Measurements from ENCODE around the gene SBSN. TPM values are rescaled to one million over a fixed set of nuclear protein-coding genes. Genes with fewer than 3 reads are reported as not detected.
"Not testable (repeated sequence)": the region's sequence is repeated elsewhere in the genome, so short reads cannot be mapped to it uniquely, and the experiment has no call there.

The SBSN gene
- total and polyA plus RNA-seq, 3 experiments from 2014 or later: not detected

DNA sequence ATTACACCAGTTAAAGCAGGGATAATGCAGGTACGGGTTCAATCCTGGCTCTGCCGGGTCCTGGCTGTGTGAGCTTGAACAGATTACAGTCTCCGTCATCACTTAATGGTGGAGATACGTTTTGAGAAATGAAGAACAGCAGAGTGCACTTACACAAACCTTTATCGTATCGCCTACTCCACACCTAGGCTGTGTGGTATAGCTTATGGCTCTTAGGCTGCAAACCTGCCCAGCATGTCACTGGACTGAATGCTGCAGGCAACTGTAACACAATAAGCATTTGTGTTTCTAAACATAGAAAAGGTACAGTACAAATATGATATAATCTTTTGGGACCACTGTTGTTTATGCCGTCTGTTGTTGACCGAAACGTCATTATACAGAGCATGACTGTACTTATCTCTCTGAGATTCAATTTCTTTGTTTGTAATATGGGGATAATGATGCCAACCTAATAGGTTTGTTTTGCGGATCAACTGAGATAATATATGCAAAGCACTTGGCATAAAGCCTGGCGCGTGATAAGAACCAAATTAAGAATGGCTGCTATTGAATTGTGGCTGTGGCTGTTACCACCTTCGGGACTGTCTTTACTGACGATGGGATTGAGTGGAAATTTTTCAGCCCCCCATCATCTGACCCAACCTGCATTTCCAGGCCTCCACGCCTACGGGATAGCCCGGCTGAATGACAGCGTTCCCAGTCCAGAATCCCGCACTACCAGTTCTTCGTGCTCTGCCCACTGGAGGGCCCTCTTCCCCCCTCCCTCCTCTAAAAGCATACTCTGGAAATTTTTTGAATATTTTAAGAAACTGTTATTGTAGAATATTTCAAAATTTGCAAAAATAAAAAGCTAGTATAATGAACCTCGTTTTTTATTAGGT is 49.1 kb downstream of the SBSN start:
- no peaks in the 10 kb centered on the region for H3K4me1 Mint-ChIP-seq
- peaks cover 4 to 14% of the 10 kb centered on the region in 2 donors for H3K27me3 Mint-ChIP-seq
- peaks cover 0 to 2% (median 0%) of the 10 kb centered on the region in 3 donors for H3K36me3 Mint-ChIP-seq
- no peak overlapping the region for H3K27ac ChIP-seq (ENCODE audit: low read depth, low read length)
- H3K27ac Mint-ChIP-seq: no peak overlapping the region
- H3K9me3 ChIP-seq (ENCODE audit: low read length): no peaks in the 10 kb centered on the region
- ChIA-PET POLR2A (no interaction called here), CTCF (interaction anchor here (0.8 kb wide), 1 partner anchor 16 kb away, joined by 3 read pairs; no protein-coding TSS in a partner anchor)
- peaks cover 0 to 2% (median 0%) of the 10 kb centered on the region in 5 donors for H3K9me3 Mint-ChIP-seq
- H3K27me3 ChIP-seq (ENCODE audit: insufficient read depth, low read length, poor library complexity, severe bottlenecking): no peaks in the 10 kb centered on the region
- DNase-seq: no peak
- no peaks in the 10 kb centered on the region for H3K36me3 ChIP-seq (ENCODE audit: insufficient read depth, low read length)
- H3K4me1 ChIP-seq (ENCODE audit: insufficient read depth, low read length): no peaks in the 10 kb centered on the region
- H3K4me3 ChIP-seq (ENCODE audit: low read length): no peak overlapping the region
- H3K4me3 Mint-ChIP-seq: no peak overlapping the region

DNA sequence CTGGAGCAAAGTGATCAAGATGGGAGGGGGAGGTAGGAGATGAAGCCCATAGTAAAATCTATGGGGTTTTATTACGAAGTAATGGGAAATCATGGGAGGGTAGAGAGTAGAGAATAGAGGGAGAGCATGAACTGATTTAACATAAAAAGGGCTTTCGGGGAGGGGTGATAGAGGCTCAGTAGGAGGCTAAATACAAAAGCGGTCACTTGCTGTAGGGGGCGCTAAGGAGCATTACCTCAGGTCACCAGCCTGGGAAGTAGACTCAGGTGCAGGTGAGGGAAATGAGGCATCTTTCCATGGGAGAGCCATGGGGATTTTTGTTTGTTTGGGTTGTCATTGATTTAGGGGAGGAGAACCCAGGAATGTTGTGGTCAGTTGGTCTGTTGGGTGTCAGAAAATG is 52.0 kb downstream of the SBSN start:
- no peak for DNase-seq
- POLR2A ChIA-PET: no interaction called here
- H3K36me3 Mint-ChIP-seq: peaks cover 0 to 2% (median 0%) of the 10 kb centered on the region in 3 donors
- no peaks in the 10 kb centered on the region for H3K4me1 ChIP-seq (ENCODE audit: insufficient read depth, low read length)
- H3K27ac Mint-ChIP-seq: no peak overlapping the region
- H3K4me3 Mint-ChIP-seq: no peak overlapping the region
- H3K27me3 Mint-ChIP-seq: peaks cover 4 to 14% of the 10 kb centered on the region in 2 donors
- H3K27ac ChIP-seq (ENCODE audit: low read depth, low read length): no peak overlapping the region
- H3K36me3 ChIP-seq (ENCODE audit: insufficient read depth, low read length): no peaks in the 10 kb centered on the region
- H3K9me3 Mint-ChIP-seq: no peaks in the 10 kb centered on the region
- no peaks in the 10 kb centered on the region for H3K4me1 Mint-ChIP-seq
- CTCF ChIA-PET: no interaction called here
- no peak overlapping the region for H3K4me3 ChIP-seq (ENCODE audit: low read length)
- no peaks in the 10 kb centered on the region for H3K27me3 ChIP-seq (ENCODE audit: insufficient read depth, low read length, poor library complexity, severe bottlenecking)
- H3K9me3 ChIP-seq (ENCODE audit: low read length): no peaks in the 10 kb centered on the region

DNA sequence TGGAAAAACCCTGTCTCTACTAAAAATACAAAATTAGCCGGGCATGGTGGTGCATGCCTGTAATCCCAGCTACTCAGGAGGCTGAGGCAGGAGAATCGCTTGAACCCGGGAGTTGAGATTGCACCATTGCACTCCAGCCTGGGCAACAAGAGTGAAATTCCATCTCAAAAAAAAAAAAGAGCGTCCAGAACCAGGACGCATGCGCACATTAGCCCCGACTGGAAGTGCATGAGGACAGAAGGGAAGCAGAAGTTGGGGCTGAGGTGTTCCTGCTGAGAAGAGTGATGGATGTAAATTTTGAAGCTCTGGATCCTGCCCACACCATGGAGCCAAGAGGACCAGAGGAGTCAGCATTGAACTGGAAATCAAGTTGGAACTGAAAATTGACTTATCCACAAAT is 53.5 kb downstream of the SBSN start:
- H3K36me3 ChIP-seq (ENCODE audit: insufficient read depth, low read length); POLR2A ChIA-PET; H3K4me1 Mint-ChIP-seq; H3K9me3 Mint-ChIP-seq; H3K27ac Mint-ChIP-seq; H3K27me3 Mint-ChIP-seq; H3K4me1 ChIP-seq (ENCODE audit: insufficient read depth, low read length); DNase-seq; H3K27ac ChIP-seq (ENCODE audit: low read depth, low read length); H3K9me3 ChIP-seq (ENCODE audit: low read length); H3K36me3 Mint-ChIP-seq; H3K4me3 Mint-ChIP-seq; H3K4me3 ChIP-seq (ENCODE audit: low read length); CTCF ChIA-PET; H3K27me3 ChIP-seq (ENCODE audit: insufficient read depth, low read length, poor library complexity, severe bottlenecking): not testable (repeated sequence)

DNA sequence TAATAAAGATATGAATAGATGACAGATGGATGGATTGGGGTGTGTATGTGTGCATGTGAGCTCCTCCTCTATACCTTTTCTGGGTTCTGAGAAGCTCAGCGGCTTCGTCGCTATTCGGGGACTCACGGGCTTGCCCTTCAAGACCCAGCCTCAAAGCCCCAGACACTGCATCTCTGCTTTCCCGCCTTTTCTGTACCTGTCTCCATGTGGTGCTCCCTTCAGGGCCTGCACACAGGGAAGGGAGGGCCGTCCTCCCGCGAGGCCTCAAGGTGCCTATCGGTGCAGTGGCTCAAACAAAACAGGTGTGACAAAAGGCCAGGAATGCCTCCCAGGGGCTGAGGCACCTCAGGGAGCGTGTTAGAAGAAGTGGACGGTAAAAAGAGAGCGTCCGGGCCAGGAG is 54.0 kb downstream of the SBSN start:
- Mint-ChIP-seq H3K27me3 (peaks cover 3 to 9% of the 10 kb centered on the region in 2 donors), H3K9me3 (no peaks in the 10 kb centered on the region), H3K4me3 (no peak overlapping the region), H3K27ac (no peak overlapping the region), H3K36me3 (no peaks in the 10 kb centered on the region), H3K4me1 (no peaks in the 10 kb centered on the region)
- POLR2A ChIA-PET: no interaction called here
- Histone ChIP-seq H3K4me1 (ENCODE audit: insufficient read depth, low read length) (no peaks in the 10 kb centered on the region), H3K36me3 (ENCODE audit: insufficient read depth, low read length) (no peaks in the 10 kb centered on the region), H3K4me3 (ENCODE audit: low read length) (no peak overlapping the region), H3K27ac (ENCODE audit: low read depth, low read length) (no peak overlapping the region), H3K27me3 (ENCODE audit: insufficient read depth, low read length, poor library complexity, severe bottlenecking) (no peaks in the 10 kb centered on the region), H3K9me3 (ENCODE audit: low read length) (no peaks in the 10 kb centered on the region)
- CTCF ChIA-PET: interaction anchor here (0.9 kb wide), 1 partner anchor 11 kb away, joined by 3 read pairs; no protein-coding TSS in a partner anchor
- DNase-seq: no peak

Other genes with a start within 250 kb of the SBSN start
- under 1 TPM; 0.31 TPM for gene HAMP, start 245.8 kb downstream of the SBSN start, total RNA-seq
- gene HAMP, start 245.8 kb downstream of the SBSN start, polyA plus RNA-seq: not detected
- not detected for gene MAG, start 236.2 kb downstream of the SBSN start, total RNA-seq
- 0.36 TPM for gene MAG, start 236.2 kb downstream of the SBSN start, polyA plus RNA-seq
- under 1 TPM in 1 of 2 experiments, not detected in 1; 0.09 TPM for gene CD22, start 199.1 kb downstream of the SBSN start, total RNA-seq
- gene CD22, start 199.1 kb downstream of the SBSN start, polyA plus RNA-seq: not detected
- not detected for gene FFAR1, start 180.4 kb downstream of the SBSN start, total RNA-seq
- gene FFAR1, start 180.4 kb downstream of the SBSN start, polyA plus RNA-seq: not detected
- gene FFAR3, start 169.9 kb downstream of the SBSN start, total RNA-seq: not detected
- not detected for gene FFAR3, start 169.9 kb downstream of the SBSN start, polyA plus RNA-seq
- not detected for gene GPR42, start 157.2 kb downstream of the SBSN start, total RNA-seq
- not detected for gene GPR42, start 157.2 kb downstream of the SBSN start, polyA plus RNA-seq
- not detected for gene FFAR2, start 80.1 kb downstream of the SBSN start, total RNA-seq
- gene FFAR2, start 80.1 kb downstream of the SBSN start, polyA plus RNA-seq: not detected
- not detected for gene KRTDAP, start 37.8 kb downstream of the SBSN start, total RNA-seq
- not detected for gene KRTDAP, start 37.8 kb downstream of the SBSN start, polyA plus RNA-seq
- gene DMKN, start 14.7 kb downstream of the SBSN start, total RNA-seq: 1 to 10 TPM; 1.7 to 2.2 TPM
- gene DMKN, start 14.7 kb downstream of the SBSN start, polyA plus RNA-seq: 10.2 TPM
- not detected for gene GAPDHS, start 5.1 kb upstream of the SBSN start, total RNA-seq
- not detected for gene GAPDHS, start 5.1 kb upstream of the SBSN start, polyA plus RNA-seq
- gene TMEM147, start 17.3 kb upstream of the SBSN start, total RNA-seq: 10 to 100 TPM; 82.6 to 91.4 TPM
- 175 TPM for gene TMEM147, start 17.3 kb upstream of the SBSN start, polyA plus RNA-seq
- not detected for gene ATP4A, start 35.3 kb upstream of the SBSN start, total RNA-seq
- gene ATP4A, start 35.3 kb upstream of the SBSN start, polyA plus RNA-seq: not detected
- not detected for gene PMIS2, start 57.9 kb upstream of the SBSN start, total RNA-seq
- gene PMIS2, start 57.9 kb upstream of the SBSN start, polyA plus RNA-seq: not detected
- 10 to 100 TPM; 37.3 to 39.3 TPM for gene HAUS5, start 84.4 kb upstream of the SBSN start, total RNA-seq
- 6.7 TPM for gene HAUS5, start 84.4 kb upstream of the SBSN start, polyA plus RNA-seq
- gene RBM42, start 100.7 kb upstream of the SBSN start, total RNA-seq: 100 to 1,000 TPM; 109 to 116 TPM
- 62.4 TPM for gene RBM42, start 100.7 kb upstream of the SBSN start, polyA plus RNA-seq
- gene ETV2, start 113.4 kb upstream of the SBSN start, total RNA-seq: 1 to 10 TPM; 1.2 TPM
- 1.4 TPM for gene ETV2, start 113.4 kb upstream of the SBSN start, polyA plus RNA-seq
- gene COX6B1, start 120.0 kb upstream of the SBSN start, total RNA-seq: 100 to 1,000 TPM; 433 to 452 TPM
- gene COX6B1, start 120.0 kb upstream of the SBSN start, polyA plus RNA-seq: 753 TPM
- gene UPK1A, start 138.2 kb upstream of the SBSN start, total RNA-seq: under 1 TPM in 1 of 2 experiments, not detected in 1; 0.22 TPM
- gene UPK1A, start 138.2 kb upstream of the SBSN start, polyA plus RNA-seq: not detected
- 100 to 1,000 TPM; 223 to 225 TPM for gene ZBTB32, start 176.2 kb upstream of the SBSN start, total RNA-seq
- gene ZBTB32, start 176.2 kb upstream of the SBSN start, polyA plus RNA-seq: 0.77 TPM
- gene KMT2B, start 189.7 kb upstream of the SBSN start, total RNA-seq: 10 to 100 TPM; 62.6 to 67.8 TPM
- 2.9 TPM for gene KMT2B, start 189.7 kb upstream of the SBSN start, polyA plus RNA-seq
- gene IGFLR1, start 214.1 kb upstream of the SBSN start, total RNA-seq: 100 to 1,000 TPM; 108 to 110 TPM
- 96.7 TPM for gene IGFLR1, start 214.1 kb upstream of the SBSN start, polyA plus RNA-seq
- 10 to 100 TPM; 29.0 to 32.2 TPM for gene U2AF1L4, start 217.1 kb upstream of the SBSN start, total RNA-seq
- 37.5 TPM for gene U2AF1L4, start 217.1 kb upstream of the SBSN start, polyA plus RNA-seq
- 10 to 100 TPM; 50.8 to 57.8 TPM for gene PSENEN, start 217.3 kb upstream of the SBSN start, total RNA-seq
- 101 TPM for gene PSENEN, start 217.3 kb upstream of the SBSN start, polyA plus RNA-seq
- 10 to 100 TPM in 1 of 2 experiments, 1 to 10 TPM in 1; 8.8 to 10.5 TPM for gene LIN37, start 220.3 kb upstream of the SBSN start, total RNA-seq
- gene LIN37, start 220.3 kb upstream of the SBSN start, polyA plus RNA-seq: 12.7 TPM
- gene HSPB6, start 228.7 kb upstream of the SBSN start, total RNA-seq: not detected
- not detected for gene HSPB6, start 228.7 kb upstream of the SBSN start, polyA plus RNA-seq
- gene PROSER3, start 229.9 kb upstream of the SBSN start, total RNA-seq: 10 to 100 TPM; 35.2 to 40.5 TPM
- gene PROSER3, start 229.9 kb upstream of the SBSN start, polyA plus RNA-seq: 8.3 TPM
- 10 to 100 TPM in 1 of 2 experiments, 1 to 10 TPM in 1; 9.2 to 11.9 TPM for gene ARHGAP33, start 247.3 kb upstream of the SBSN start, total RNA-seq
- gene ARHGAP33, start 247.3 kb upstream of the SBSN start, polyA plus RNA-seq: 0.71 TPM

Measured in CD8-positive, alpha-beta memory T cell (primary cell).